ENCODE results near the gene UNC80.

- TF ChIP-seq CTCF (IDR thresholded peaks at IDR 0.05) (no peak), POLR2AphosphoS5 (IDR thresholded peaks at IDR 0.05) (no peak), POLR2A (IDR thresholded peaks at IDR 0.05) (no peak), EP300 (IDR thresholded peaks at IDR 0.05) (no peak)
Observed at GRCh38 chr2:209821806-209822205, 50.2 kb downstream of the UNC80 start.

All from gastroesophageal sphincter (tissue), 3 donors.